ENCODE measurements around the gene MYOF. TPM values are rescaled to one million over a fixed set of nuclear protein-coding genes. Genes with fewer than 3 reads are reported as not detected.

The MYOF gene
- total RNA-seq, 4 donors from 2014 or later = 77.8 to 174 (median 116) TPM

- Histone ChIP-seq H3K36me3 (no peaks in the 10 kb centered on the region), H3K27me3 (no peaks in the 10 kb centered on the region), H3K27ac (peak overlapping the region; percentile 90), H3K4me3 (no peak overlapping the region), H3K9me3 (no peaks in the 10 kb centered on the region), H3K4me1 (peaks cover 96% of the 10 kb centered on the region)
- 80% methylated on average over 1 of the region's 1 CpG for WGBS
- DNase-seq (ENCODE audit: low spot score in 2 of 2) = no peak
- TF ChIP-seq CTCF (IDR thresholded peaks at IDR 0.05) (peak in 1 of 2 donors; percentile 3), POLR2A (IDR thresholded peaks at IDR 0.05) (no peak)
Measured at GRCh38 chr10:93461807-93462178, 20.3 kb downstream of the MYOF start.

- 31% methylated on average over 4 of the region's 4 CpGs for WGBS
- Histone ChIP-seq H3K4me3 (no peak overlapping the region), H3K4me1 (peaks cover 95% of the 10 kb centered on the region), H3K36me3 (peaks cover 3% of the 10 kb centered on the region), H3K9me3 (no peaks in the 10 kb centered on the region), H3K27me3 (no peaks in the 10 kb centered on the region), H3K27ac (peak overlapping the region; percentile 90)
- TF ChIP-seq CTCF (IDR thresholded peaks at IDR 0.05) (no peak), POLR2A (IDR thresholded peaks at IDR 0.05) (no peak), EP300 (IDR thresholded peaks at IDR 0.05) (no peak), POLR2AphosphoS5 (IDR thresholded peaks at IDR 0.05) (no peak)
- DNase-seq (ENCODE audit: low spot score in 2 of 2) = peak in 1 of 2 donors; percentile 18
Measured at GRCh38 chr10:93461109-93461806, 20.9 kb downstream of the MYOF start.

- no peaks in the 10 kb centered on the region for H3K27me3 ChIP-seq
- H3K27ac ChIP-seq = peak overlapping the region; percentile 91
- H3K36me3 ChIP-seq = peaks cover 7% of the 10 kb centered on the region
- no peak for TF ChIP-seq POLR2AphosphoS5 (IDR thresholded peaks at IDR 0.05)
- TF ChIP-seq POLR2A (IDR thresholded peaks at IDR 0.05) = no peak
- TF ChIP-seq EP300 (IDR thresholded peaks at IDR 0.05) = no peak
- TF ChIP-seq CTCF (IDR thresholded peaks at IDR 0.05) = no peak
- no peaks in the 10 kb centered on the region for H3K9me3 ChIP-seq
- no peak for DNase-seq (ENCODE audit: low spot score in 2 of 2)
- peaks cover 81% of the 10 kb centered on the region for H3K4me1 ChIP-seq
- H3K4me3 ChIP-seq = no peak overlapping the region
- WGBS = 29% methylated on average over 3 of the region's 3 CpGs
Measured at GRCh38 chr10:93459466-93459865, 22.7 kb downstream of the MYOF start.

- Histone ChIP-seq H3K9me3 (no peaks in the 10 kb centered on the region), H3K27ac (peak overlapping the region; percentile 91), H3K4me1 (peaks cover 74% of the 10 kb centered on the region), H3K36me3 (peaks cover 7% of the 10 kb centered on the region), H3K4me3 (no peak overlapping the region), H3K27me3 (no peaks in the 10 kb centered on the region)
- WGBS = 16% methylated on average over 6 of the region's 6 CpGs
- TF ChIP-seq POLR2AphosphoS5 (IDR thresholded peaks at IDR 0.05) = peak in 2 of 3 donors; percentile 82 to 95
- no peak for TF ChIP-seq EP300 (IDR thresholded peaks at IDR 0.05)
- DNase-seq (ENCODE audit: low spot score in 2 of 2) = peak in 1 of 2 donors; percentile 89
Measured at GRCh38 chr10:93458821-93459257, 23.3 kb downstream of the MYOF start.

- Histone ChIP-seq H3K27ac (peak overlapping the region; percentile 11), H3K4me3 (no peak overlapping the region), H3K9me3 (no peaks in the 10 kb centered on the region), H3K4me1 (peaks cover 65% of the 10 kb centered on the region), H3K36me3 (peaks cover 12% of the 10 kb centered on the region), H3K27me3 (no peaks in the 10 kb centered on the region)
- WGBS = 81% methylated on average over 8 of the region's 8 CpGs
- no peak for TF ChIP-seq CTCF (IDR thresholded peaks at IDR 0.05)
- DNase-seq (ENCODE audit: low spot score in 2 of 2) = peak in 1 of 2 donors; percentile 40
Measured at GRCh38 chr10:93457511-93457910, 24.6 kb downstream of the MYOF start.

- TF ChIP-seq POLR2AphosphoS5 (IDR thresholded peaks at IDR 0.05) (peak in 1 of 3 donors; percentile 51), CTCF (IDR thresholded peaks at IDR 0.05) (no peak), EP300 (IDR thresholded peaks at IDR 0.05) (no peak)
- Histone ChIP-seq H3K27ac (no peak overlapping the region), H3K27me3 (no peaks in the 10 kb centered on the region), H3K9me3 (no peaks in the 10 kb centered on the region), H3K4me3 (no peak overlapping the region), H3K4me1 (peaks cover 55% of the 10 kb centered on the region), H3K36me3 (peaks cover 15% of the 10 kb centered on the region)
- DNase-seq (ENCODE audit: low spot score in 2 of 2) = peak in 1 of 2 donors; percentile 72
- WGBS = 80% methylated on average over 7 of the region's 7 CpGs
Measured at GRCh38 chr10:93456480-93456879, 25.7 kb downstream of the MYOF start.

Measured in suprapubic skin (tissue), 4 donors.